GM19455 (cell line): ENCODE measurements around the gene CARMIL1.

Experiments used
- ATAC-seq: cut with Tn5 transposase; IDR thresholded peaks from one replicate; pipeline ENCODE4 v1.9.1; 2021; ENCODE audit not compliant: unreplicated experiment

The CARMIL1 gene

DNA sequence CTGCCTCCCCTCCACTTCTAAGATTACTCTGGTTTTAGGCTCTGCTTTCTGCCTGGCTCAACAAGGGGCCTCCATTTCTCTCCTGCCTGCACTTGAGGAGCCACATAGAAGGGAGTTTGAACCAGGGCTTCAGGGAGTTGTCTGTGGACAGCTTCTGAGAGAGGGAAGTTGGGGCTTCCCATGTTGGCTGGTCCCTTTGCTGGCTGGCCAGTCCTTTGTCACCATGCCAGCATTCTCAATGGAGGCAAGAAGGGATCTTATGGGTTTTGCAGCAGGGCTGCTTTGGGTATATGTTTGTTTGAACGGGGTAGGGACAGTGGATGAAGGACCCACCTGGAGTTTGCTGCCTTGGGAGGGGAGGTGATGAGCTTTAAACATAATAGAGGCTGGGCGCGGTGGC lies 124.9 kb downstream of the CARMIL1 start:
- no peak for ATAC-seq

GRCh38 chr6:25404693-25405169 lies 125.6 kb downstream of the CARMIL1 start:
- ATAC-seq, result peak; percentile 98

DNA sequence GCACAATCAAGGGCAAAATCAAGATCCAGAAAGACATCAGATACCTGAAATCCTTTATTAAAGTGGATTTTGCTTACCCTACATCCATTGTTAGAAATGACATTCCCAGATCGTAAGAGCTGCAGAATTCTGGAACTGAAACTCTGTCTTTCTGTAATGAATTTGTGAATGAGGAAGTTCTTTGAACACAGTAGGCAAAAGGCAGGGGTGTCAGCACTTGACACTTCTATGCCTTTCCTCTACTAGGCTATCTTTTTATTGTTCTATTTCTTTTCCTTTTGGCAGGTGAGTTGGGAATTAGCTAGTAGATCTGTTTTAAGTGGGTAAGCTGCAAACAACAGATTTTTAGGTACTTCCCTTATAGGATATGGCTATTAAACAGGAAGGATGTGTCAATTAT lies 126.3 kb downstream of the CARMIL1 start:
- ATAC-seq, result no peak

DNA sequence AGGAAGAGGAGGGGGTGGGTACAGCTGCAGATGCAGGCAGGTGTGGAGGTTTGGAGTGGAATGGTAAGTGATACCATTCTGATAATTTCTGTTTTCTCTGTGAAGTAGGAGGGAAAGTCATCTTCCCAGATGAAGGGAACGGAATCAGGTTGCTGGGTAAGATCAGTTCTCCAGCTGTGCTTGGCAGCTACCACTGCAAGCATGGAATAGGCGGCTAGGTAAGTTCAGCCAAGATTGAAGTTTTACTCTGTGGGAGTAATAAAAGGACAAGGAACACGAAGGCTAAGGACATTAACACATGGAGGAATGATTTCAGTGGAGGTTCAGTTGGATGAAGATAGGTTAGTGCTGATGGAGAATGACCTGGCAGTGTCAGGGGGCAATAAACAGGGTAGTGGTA lies 128.3 kb downstream of the CARMIL1 start:
- no peak for ATAC-seq

DNA sequence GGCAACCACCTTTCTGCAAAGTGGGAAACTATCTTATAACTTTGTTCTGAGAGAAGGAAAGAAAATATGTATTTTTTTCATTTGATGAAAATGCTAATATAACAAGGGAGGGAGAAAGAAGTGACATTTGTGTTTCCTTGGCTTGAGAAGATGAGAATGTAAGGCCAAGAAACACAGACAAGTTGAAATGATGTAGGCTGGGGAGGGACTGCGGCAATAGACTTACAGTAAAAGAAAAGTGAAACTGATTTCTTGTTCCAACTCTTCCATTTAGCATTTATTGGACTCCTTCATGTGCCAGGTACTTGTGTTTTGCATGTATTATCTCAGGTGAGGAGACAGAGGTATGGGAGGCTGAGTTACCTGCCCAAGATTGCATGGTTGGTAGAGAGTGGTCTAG lies 130.9 kb downstream of the CARMIL1 start:
- ATAC-seq, result no peak

- no peak for ATAC-seq
Observed at GRCh38 chr6:25411316-25411950, 132.3 kb downstream of the CARMIL1 start.

DNA sequence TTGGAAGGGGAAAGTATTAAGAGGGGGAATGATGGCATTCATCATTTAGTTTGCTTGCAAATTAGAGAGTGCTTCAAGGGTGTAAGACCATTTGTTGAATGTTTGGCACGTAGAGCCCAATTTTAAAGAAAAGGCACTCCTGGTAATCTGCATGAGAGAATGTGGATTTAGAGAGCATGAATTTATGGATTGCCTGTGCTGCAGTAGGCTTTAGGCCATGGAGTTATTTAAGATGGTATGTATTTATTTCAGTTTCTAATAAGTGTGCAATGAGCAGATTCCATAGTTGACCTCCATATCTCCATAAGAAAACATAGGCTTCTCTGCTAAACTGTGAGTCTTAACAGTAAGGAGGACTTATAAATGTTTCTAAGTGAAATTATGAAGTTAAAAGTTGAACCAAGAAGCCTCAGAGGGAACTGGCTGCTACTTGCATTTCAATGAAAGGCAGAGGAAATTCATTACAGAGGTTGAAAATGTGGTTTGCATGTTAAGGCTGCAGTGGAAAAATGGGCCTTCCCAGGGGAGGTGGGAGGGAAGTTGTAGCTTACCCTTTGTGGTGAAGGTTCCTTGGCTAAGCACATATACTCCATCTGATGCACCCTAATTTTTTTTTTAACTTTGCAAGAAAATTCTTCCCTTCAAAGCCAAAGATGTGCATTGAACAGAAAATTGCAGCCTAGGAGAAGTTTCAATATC lies 134.2 kb downstream of the CARMIL1 start:
- ATAC-seq, result no peak

GRCh38 chr6:25414168-25414567 lies 135.0 kb downstream of the CARMIL1 start:
- no peak for ATAC-seq

- no peak for ATAC-seq
Observed at GRCh38 chr6:25414755-25415154, 135.6 kb downstream of the CARMIL1 start.

GRCh38 chr6:25415274-25415673 lies 136.1 kb downstream of the CARMIL1 start:
- no peak for ATAC-seq

GRCh38 chr6:25415701-25416100 lies 136.5 kb downstream of the CARMIL1 start:
- no peak for ATAC-seq

DNA sequence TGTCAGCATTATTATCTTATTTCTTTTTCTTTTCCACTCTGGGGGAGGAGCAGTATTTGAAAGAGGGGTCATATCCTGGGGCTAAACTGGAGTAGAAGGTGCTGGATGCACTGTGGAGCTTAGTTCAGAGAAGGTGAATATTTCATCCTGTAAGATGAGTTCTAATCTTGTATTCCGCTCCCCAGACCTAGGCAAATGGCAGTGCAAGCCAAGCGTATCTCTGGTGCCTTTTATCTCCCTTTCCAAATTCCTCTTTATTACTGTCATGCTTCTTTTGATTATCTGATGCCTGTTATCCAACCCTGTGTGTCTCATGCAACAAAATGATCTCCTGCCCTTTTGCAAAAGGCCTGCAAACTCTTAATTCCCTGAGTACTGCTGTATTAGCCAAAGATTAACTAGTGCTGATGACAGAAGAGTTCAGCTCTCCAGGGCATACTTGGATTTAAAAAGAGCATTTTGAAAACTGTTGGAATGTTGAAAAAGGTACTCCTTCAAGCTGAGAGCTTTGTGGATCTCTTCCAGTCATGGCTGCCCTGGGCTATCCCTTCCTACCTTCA lies 138.0 kb downstream of the CARMIL1 start:
- ATAC-seq, result no peak

DNA sequence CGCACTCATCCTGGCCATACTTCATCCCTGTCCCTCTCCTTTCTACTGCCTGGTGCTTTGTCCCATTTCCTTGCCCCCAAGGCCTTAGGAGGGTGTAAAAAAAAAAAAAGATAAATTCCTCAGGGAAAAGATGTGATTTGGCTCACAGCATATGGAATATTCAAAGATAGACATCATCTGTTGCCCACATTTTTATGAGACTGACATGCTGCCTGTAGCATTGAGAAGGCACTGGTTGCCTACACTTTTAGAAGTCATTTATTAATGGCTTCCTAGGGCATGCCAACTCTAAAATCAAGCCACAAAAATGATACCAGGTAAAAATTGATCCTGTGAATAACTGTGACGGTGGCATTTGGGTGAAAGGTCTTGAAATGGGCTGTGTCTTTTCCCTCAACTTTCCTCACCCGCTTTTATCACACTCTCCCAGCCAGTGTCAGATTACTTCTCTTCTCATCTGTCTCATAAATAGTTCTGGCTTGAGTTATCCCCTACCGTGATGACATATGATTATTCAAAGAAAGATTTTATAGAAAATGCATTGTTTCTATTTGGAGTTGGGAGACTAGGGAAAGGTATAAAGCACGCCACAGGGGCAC lies 139.4 kb downstream of the CARMIL1 start:
- ATAC-seq, result no peak

GRCh38 chr6:25419879-25420278 lies 140.7 kb downstream of the CARMIL1 start:
- no peak for ATAC-seq

- no peak for ATAC-seq
Observed at GRCh38 chr6:25423358-25423757, 144.2 kb downstream of the CARMIL1 start.

DNA sequence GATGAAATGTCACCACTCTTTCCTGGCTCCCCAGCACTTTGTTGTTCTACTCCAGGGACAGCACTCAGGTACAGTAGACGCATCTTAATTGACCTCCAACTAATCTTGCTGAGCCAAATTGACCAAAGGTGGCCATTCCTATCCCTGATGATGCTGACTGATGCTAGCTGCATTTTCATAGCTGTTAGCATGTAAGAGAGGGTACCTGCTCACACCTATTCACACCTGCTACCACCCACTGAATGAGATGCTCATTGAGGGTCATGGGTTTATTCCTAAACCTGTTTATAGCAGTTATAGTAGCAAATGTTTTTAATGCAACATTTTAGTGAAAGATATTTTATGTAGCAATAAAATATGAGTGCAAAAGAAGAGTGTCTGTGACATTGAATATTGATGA lies 145.1 kb downstream of the CARMIL1 start:
- no peak for ATAC-seq

DNA sequence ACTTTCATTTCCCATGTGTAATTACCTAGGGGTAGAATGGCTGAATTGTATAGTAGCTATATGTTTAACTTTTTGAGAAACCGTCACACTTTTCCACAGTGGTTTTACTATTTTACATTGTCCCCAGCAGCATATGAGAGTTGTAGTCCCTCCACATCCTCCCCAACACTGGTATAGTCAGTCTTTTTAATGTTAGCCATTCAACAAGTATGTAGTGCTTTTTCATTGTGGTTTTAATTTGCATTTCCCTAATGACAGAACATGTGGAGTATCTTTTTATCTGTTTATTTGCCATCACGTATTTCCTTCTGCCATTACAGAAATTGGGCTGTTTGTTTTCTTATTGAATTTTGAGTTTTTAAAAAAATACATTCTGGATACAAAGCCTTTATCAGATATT lies 148.4 kb downstream of the CARMIL1 start:
- no peak for ATAC-seq

DNA sequence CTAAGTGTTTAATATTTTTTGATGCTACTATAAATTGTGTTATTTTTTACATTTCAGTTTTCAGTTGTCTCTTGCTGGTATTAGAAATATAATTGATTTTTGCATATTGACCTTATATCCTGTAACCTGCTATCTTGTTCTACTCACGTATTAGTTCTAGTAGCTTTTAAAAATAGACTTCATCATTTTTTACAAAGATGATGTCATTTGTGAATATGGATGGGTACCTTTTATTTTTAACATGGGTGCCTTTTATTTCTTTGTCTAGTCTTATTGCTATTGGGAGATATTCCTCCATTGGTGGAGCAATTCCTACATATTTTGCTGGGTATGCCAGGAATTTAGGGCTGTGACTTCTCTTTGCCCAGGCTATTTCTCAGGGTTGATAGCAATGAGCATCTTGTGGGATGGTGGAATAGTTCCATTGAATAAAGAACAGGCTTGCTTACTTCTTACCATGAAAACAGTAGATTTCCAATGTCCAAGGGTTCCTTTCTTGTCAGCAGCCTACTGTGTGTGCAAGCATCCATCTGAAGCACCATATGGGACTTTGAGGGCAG lies 149.7 kb downstream of the CARMIL1 start:
- ATAC-seq, result no peak

GRCh38 chr6:25431306-25431974 lies 152.3 kb downstream of the CARMIL1 start:
- ATAC-seq, result no peak

GRCh38 chr6:25431975-25432307 lies 152.8 kb downstream of the CARMIL1 start:
- no peak for ATAC-seq

- ATAC-seq, result no peak
Observed at GRCh38 chr6:25434921-25435320, 155.7 kb downstream of the CARMIL1 start.
